WTC11 (cell line): ENCODE measurements around the gene AK5.

Source experiments
- CTCF ChIP-seq: fragments of 200-600 bp; IDR thresholded peaks from 2 replicates; pipeline ENCODE4 v1.8.0; 2022; ENCODE audit warnings: antibody characterized with exemption
- FOXJ3 ChIP-seq: sonication (generic); formaldehyde crosslinking; IDR thresholded peaks from 2 replicates; pipeline ENCODE4 v1.9.0; 2021; ENCODE audit warnings: missing genetic modification reagents, mild to moderate bottlenecking, borderline replicate concordance
- HMGXB4 ChIP-seq: sonication (generic); formaldehyde crosslinking; IDR thresholded peaks from 2 replicates; pipeline ENCODE4 v1.8.1; 2023; ENCODE audit warnings: mild to moderate bottlenecking, moderate library complexity, missing genetic modification reagents
- MLX ChIP-seq: sonication (generic); formaldehyde crosslinking; IDR thresholded peaks from 2 replicates; pipeline ENCODE4 v1.8.1; 2023; ENCODE audit warnings: mild to moderate bottlenecking, missing genetic modification reagents, moderate library complexity
- NFYB ChIP-seq: sonication (generic); formaldehyde crosslinking; conservative IDR thresholded peaks from 2 replicates; pipeline ENCODE4 v1.8.0; 2022; ENCODE audit warnings: low read depth, missing genetic modification reagents
- NR2C2 ChIP-seq: sonication (generic); formaldehyde crosslinking; IDR thresholded peaks from 2 replicates; pipeline ENCODE4 v1.8.0; 2022; ENCODE audit warnings: mild to moderate bottlenecking, missing genetic modification reagents
- SMAD4 ChIP-seq: sonication (generic); formaldehyde crosslinking; IDR thresholded peaks from 2 replicates; pipeline ENCODE4 v1.8.0; 2022; ENCODE audit warnings: mild to moderate bottlenecking, missing genetic modification reagents
- USF2 ChIP-seq: sonication (generic); formaldehyde crosslinking; IDR thresholded peaks from 2 replicates; pipeline ENCODE4 v1.8.1; 2023; ENCODE audit warnings: mild to moderate bottlenecking, missing genetic modification reagents, moderate library complexity
- ZSCAN18 ChIP-seq: fragments of 250-450 bp; sonication (Bioruptor Pico); IDR thresholded peaks from 2 replicates; pipeline ENCODE4 v2.1.2; 2022; ENCODE audit warnings: mild to moderate bottlenecking, moderate library complexity
- TF ChIP-seq, protein P1 (sequence below): sonication (generic); formaldehyde crosslinking; IDR thresholded peaks from 2 replicates; pipeline ENCODE4 v1.8.1; 2022; ENCODE audit warnings: mild to moderate bottlenecking, moderate library complexity, missing genetic modification reagents
- TF ChIP-seq, protein P2 (sequence below): sonication (generic); formaldehyde crosslinking; conservative IDR thresholded peaks from 2 replicates; pipeline ENCODE4 v1.8.1; 2023; ENCODE audit warnings: mild to moderate bottlenecking, low read depth, missing genetic modification reagents, moderate library complexity

- no peak for TF ChIP-seq CTCF
- no peak for TF ChIP-seq MLX (CRISPR knock-in tag)
- no peak for TF ChIP-seq FOXJ3
- no peak for TF ChIP-seq NFYB
- no peak for TF ChIP-seq SMAD4 (CRISPR knock-in tag)
- no peak for TF ChIP-seq USF2
- TF ChIP-seq, protein P1, sequence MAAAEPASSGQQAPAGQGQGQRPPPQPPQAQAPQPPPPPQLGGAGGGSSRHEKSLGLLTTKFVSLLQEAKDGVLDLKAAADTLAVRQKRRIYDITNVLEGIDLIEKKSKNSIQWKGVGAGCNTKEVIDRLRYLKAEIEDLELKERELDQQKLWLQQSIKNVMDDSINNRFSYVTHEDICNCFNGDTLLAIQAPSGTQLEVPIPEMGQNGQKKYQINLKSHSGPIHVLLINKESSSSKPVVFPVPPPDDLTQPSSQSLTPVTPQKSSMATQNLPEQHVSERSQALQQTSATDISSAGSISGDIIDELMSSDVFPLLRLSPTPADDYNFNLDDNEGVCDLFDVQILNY, result no peak
- no peak for TF ChIP-seq NR2C2 (CRISPR knock-in tag)
- no peak for TF ChIP-seq HMGXB4
- no peak for TF ChIP-seq ZSCAN18 (CRISPR knock-in tag)
- TF ChIP-seq, protein P2, sequence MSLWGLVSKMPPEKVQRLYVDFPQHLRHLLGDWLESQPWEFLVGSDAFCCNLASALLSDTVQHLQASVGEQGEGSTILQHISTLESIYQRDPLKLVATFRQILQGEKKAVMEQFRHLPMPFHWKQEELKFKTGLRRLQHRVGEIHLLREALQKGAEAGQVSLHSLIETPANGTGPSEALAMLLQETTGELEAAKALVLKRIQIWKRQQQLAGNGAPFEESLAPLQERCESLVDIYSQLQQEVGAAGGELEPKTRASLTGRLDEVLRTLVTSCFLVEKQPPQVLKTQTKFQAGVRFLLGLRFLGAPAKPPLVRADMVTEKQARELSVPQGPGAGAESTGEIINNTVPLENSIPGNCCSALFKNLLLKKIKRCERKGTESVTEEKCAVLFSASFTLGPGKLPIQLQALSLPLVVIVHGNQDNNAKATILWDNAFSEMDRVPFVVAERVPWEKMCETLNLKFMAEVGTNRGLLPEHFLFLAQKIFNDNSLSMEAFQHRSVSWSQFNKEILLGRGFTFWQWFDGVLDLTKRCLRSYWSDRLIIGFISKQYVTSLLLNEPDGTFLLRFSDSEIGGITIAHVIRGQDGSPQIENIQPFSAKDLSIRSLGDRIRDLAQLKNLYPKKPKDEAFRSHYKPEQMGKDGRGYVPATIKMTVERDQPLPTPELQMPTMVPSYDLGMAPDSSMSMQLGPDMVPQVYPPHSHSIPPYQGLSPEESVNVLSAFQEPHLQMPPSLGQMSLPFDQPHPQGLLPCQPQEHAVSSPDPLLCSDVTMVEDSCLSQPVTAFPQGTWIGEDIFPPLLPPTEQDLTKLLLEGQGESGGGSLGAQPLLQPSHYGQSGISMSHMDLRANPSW (CRISPR knock-in tag), result no peak
Measured at GRCh38 chr1:77511440-77511840, 229.6 kb downstream of the AK5 start.
